CD4-positive, alpha-beta T cell treated with Interleukin-17A for 4 hours (primary cell): Measurements from ENCODE around the gene PRMT5.

Source experiments
- DNase-seq: peaks from one replicate; pipeline ENCODE4 v3.0.0-alpha.2; 2020; ENCODE audit warnings: mixed read lengths

The PRMT5 gene

DNA sequence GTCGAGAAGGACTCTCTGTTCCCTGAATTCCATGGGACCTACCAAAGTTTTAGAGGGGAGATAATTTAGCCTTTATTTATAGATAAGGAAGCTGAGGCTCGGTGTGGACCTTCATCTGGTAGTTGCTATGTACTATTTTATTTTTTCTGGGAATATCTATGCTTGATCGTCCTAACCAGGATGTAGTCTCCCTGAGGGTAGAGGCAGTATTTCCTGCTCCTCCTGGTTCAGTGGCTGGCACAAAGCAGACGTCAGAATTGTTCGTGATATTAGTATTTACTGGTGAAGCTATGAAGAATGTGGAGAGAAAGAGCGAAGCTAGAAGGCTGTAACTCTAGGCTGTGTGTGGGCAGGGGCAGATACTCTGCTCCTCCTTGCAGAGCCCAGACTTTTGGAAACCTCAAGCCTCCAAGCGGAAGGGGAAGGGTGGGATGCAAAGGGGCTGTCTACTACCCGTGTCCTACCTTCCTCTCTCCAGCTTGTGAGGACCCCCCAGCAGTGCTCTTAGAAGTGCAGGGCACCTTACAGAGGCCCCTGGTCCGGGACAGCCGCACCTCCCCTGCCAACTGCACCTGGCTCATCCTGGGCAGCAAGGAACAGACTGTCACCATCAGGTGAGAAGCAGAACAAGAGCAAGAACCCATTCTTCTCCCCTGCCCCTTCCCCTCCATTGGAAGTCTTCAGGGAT lies 56.2 kb downstream of the PRMT5 start:
- DNase-seq = no peak

GRCh38 chr14:22872033-22872832 lies 56.9 kb downstream of the PRMT5 start:
- peak; percentile 82 for DNase-seq

DNA sequence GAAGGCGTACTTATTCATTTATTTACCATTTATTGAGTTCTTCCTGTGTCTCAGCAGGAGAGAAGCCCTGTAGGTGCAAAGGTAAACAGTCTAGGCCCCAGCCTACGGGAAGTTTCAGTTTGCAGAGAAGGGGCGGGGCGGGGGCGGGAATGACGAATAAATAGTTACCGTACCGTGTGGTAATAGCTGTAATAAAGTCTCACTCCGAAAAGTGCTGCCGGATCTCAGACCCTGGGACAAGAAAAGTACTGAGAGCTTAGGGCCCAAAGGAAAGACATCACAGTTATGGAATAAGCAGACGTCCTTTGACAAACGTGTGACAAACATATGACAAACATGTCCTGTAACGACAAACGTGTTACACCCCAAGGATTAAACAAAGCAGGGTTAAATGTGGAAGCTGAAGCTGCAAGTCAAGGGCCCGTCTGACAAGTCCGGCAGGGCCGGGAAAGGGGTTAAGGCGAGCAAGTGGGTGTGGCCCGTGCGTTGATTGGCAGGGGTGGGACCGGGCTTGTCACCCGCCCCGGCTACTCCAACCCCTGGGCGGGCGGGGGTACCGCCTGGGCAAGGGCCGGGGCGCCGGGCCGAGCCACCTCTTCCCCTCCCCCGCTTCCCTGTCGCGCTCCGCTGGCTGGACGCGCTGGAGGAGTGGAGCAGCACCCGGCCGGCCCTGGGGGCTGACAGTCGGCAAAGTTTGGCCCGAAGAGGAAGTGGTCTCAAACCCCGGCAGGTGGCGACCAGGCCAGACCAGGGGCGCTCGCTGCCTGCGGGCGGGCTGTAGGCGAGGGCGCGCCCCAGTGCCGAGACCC lies 57.7 kb downstream of the PRMT5 start, which contains the start of gene LRP10:
Gene LRP10 (plus strand): TSS at position 517 of the 809 bp plus-strand sequence. CDS start 564 bp downstream, outside the sequence.
- peak; percentile 87 for DNase-seq

DNA sequence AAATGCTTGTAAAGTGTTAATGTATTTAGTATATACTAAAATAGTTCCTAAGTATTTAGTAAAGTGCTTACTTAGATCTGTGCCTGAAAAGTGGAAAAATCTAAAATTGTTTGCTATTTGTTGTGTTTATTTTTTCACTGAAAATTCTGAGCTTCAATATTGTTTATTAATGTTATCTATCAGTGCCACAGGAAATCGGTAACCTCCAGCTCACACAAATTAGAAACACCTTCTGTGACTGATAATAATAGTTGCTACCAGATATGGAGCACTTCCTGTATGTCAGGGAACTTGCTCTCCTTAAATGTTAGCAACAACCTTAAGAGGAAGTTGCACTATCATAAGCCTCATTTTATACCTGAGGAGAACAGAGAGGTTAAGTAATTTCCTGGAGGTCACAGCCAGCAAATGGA lies 58.4 kb downstream of the PRMT5 start:
- no peak for DNase-seq
